GM12878 (cell line): ENCODE results near the gene PALLD.

Experiments used
- CTCF ChIP-seq, 3 experiments: IDR thresholded peaks in 2 of 3; conservative IDR thresholded peaks in 1 of 3; 2 replicates each; pipeline ENCODE4 v1.5.1; 2011; ENCODE audit warnings: low read depth in 3 of 3, low read length in 3 of 3, mild to moderate bottlenecking in 3 of 3, control low read depth in 2 of 3, moderate library complexity in 2 of 3, inconsistent platforms in 1 of 3, mixed read lengths in 1 of 3; ENCODE audit not compliant: control insufficient read depth in 2 of 3, insufficient read depth in 1 of 3; ENCODE audit errors: extremely low read depth in 1 of 3
- HCFC1 ChIP-seq: fragments of 150-350 bp; IDR thresholded peaks from 2 replicates; pipeline ENCODE4 v1.6.1; 2014; ENCODE audit warnings: low read length
- JUND ChIP-seq: IDR thresholded peaks from 2 replicates; pipeline ENCODE4 v1.6.1; 2012; ENCODE audit warnings: low read depth, mild to moderate bottlenecking, low read length, improper control_type of control experiment, moderate library complexity
- NR2C1 ChIP-seq: fragments of 450-650 bp; IDR thresholded peaks from 2 replicates; pipeline ENCODE4 v1.6.1; 2017; ENCODE audit warnings: antibody characterized with exemption, mild to moderate bottlenecking, moderate library complexity
- NR2C2 ChIP-seq: IDR thresholded peaks from 2 replicates; pipeline ENCODE4 v1.6.1; 2011; ENCODE audit warnings: borderline replicate concordance, low read depth; ENCODE audit not compliant: control insufficient read depth, insufficient read length
- SMC3 ChIP-seq: IDR thresholded peaks from 2 replicates; pipeline ENCODE4 v1.6.1; 2011; ENCODE audit warnings: low read length, improper control_type of control experiment, borderline replicate concordance

- TF ChIP-seq HCFC1 (no peak), SMC3 (no peak), JUND (no peak), CTCF (IDR thresholded peaks at IDR 0.05 in 2 of 3, conservative IDR thresholded peaks at IDR 0.05 in 1 of 3; ENCODE audit: control insufficient read depth in 2 of 3, extremely low read depth in 1 of 3, insufficient read depth in 1 of 3, low read depth in 3 of 3, low read length in 3 of 3) (no peak), NR2C1 (no peak), NR2C2 (no peak)
These were observed 259.0 kb downstream of the PALLD start for GRCh38 chr4:168755598-168756477.
